IMR-90 (cell line): ENCODE data around the gene KIR3DL3. TPM values are rescaled to one million over a fixed set of nuclear protein-coding genes. Genes with fewer than 3 reads are reported as not detected.

ENCODE experiments used
- ATAC-seq: fragments of 200-7000 bp; cut with Tn5 transposase; 2 replicates; pipeline ENCODE4 v1.9.1; 2020; ENCODE audit warnings: low read depth, mild to moderate bottlenecking, moderate library complexity
- BruUV-seq: library from RNA; stranded (reverse); fragments of 400-500 nt; replicated peaks from 2 replicates; lab custom pipeline; 2021; lab: Mats Ljungman, UMichigan
- CTCF ChIA-PET: fragments of 300-600 bp; formaldehyde crosslinking; extraction: SDS; loops from one replicate; lab custom pipeline; 2021; ENCODE audit warnings: antibody characterized with exemption; lab: Yijun Ruan, JAX
- POLR2A ChIA-PET: fragments of 300-600 bp; sonication (Branson Sonifier 250); formaldehyde crosslinking; loops from one replicate; lab custom pipeline; 2022; ENCODE audit warnings: antibody characterized with exemption; ENCODE audit not compliant: unreplicated experiment; lab: Charles Lee
- DNase-seq: peaks from one replicate; pipeline ENCODE4 v3.0.0; 2013
- H2AFZ ChIP-seq: replicated peaks from 2 replicates; pipeline ENCODE3; 2013; ENCODE audit warnings: low read length, mild to moderate bottlenecking; ENCODE audit not compliant: poor library complexity
- H2AK5ac ChIP-seq: 2 replicates; pipeline ENCODE4 v1.6.1; 2013; ENCODE audit warnings: low read depth, low read length, inconsistent platforms
- H2AK9ac ChIP-seq: replicated peaks from 2 replicates; pipeline ENCODE3; 2013; ENCODE audit warnings: mild to moderate bottlenecking, low read depth, low read length, moderate library complexity; ENCODE audit not compliant: poor library complexity
- H2BK120ac ChIP-seq: 2 replicates; pipeline ENCODE4 v1.6.1; 2013; ENCODE audit warnings: low read depth, low read length, inconsistent platforms
- H2BK15ac ChIP-seq: 3 replicates; pipeline ENCODE4 v1.6.1; 2013; ENCODE audit warnings: low read depth, low read length, inconsistent platforms
- H2BK20ac ChIP-seq: 2 replicates; pipeline ENCODE4 v1.6.1; 2013; ENCODE audit warnings: low read depth, mild to moderate bottlenecking, inconsistent platforms, low read length, moderate library complexity
- H2BK5ac ChIP-seq: 2 replicates; pipeline ENCODE4 v1.6.1; 2013; ENCODE audit warnings: mild to moderate bottlenecking, low read depth, low read length, inconsistent platforms; ENCODE audit not compliant: poor library complexity, severe bottlenecking
- H3K14ac ChIP-seq: replicated peaks from 2 replicates; pipeline ENCODE4 v1.6.1; 2013; ENCODE audit warnings: low read depth, low read length, inconsistent platforms
- H3K18ac ChIP-seq: 2 replicates; pipeline ENCODE4 v1.6.1; 2013; ENCODE audit warnings: low read depth, low read length, control low read depth
- H3K23ac ChIP-seq: 2 replicates; pipeline ENCODE4 v1.6.1; 2013; ENCODE audit warnings: low read depth, low read length, inconsistent platforms
- H3K27ac ChIP-seq: 2 replicates; pipeline ENCODE4 v1.5.1; 2013; ENCODE audit warnings: mild to moderate bottlenecking, control low read depth, low read length; ENCODE audit not compliant: insufficient read depth
- H3K27me3 ChIP-seq: 2 replicates; pipeline ENCODE4 v1.6.1; 2013; ENCODE audit warnings: low read length; ENCODE audit not compliant: control insufficient read depth, insufficient read depth
- H3K36me3 ChIP-seq: 2 replicates; pipeline ENCODE4 v1.6.1; 2013; ENCODE audit warnings: low read length, mixed read lengths; ENCODE audit not compliant: control insufficient read depth, insufficient read depth
- H3K4ac ChIP-seq: 2 replicates; pipeline ENCODE4 v1.6.1; 2013; ENCODE audit warnings: low read depth, low read length, inconsistent platforms
- H3K4me1 ChIP-seq: 2 replicates; pipeline ENCODE4 v1.6.1; 2013; ENCODE audit warnings: low read length, mixed read lengths; ENCODE audit not compliant: control insufficient read depth, insufficient read depth
- H3K4me2 ChIP-seq: 2 replicates; pipeline ENCODE4 v1.6.1; 2013; ENCODE audit warnings: low read depth, mild to moderate bottlenecking, control low read depth, low read length, moderate library complexity
- H3K4me3 ChIP-seq: 2 replicates; pipeline ENCODE4 v1.5.1; 2013; ENCODE audit warnings: low read depth, mild to moderate bottlenecking, control low read depth, low read length, moderate library complexity; ENCODE audit not compliant: insufficient read depth
- H3K56ac ChIP-seq: 2 replicates; pipeline ENCODE4 v1.6.1; 2013; ENCODE audit warnings: low read length, inconsistent platforms; ENCODE audit not compliant: insufficient read depth; ENCODE audit errors: extremely low read depth
- H3K79me1 ChIP-seq, 2 experiments: 2 replicates each; pipeline ENCODE4 v1.6.1; 2013; ENCODE audit warnings: low read length in 2 of 2, inconsistent platforms in 1 of 2, low read depth in 1 of 2
- H3K9ac ChIP-seq: 2 replicates; pipeline ENCODE4 v1.6.1; 2013; ENCODE audit warnings: low read depth, low read length, control low read depth
- H3K9me1 ChIP-seq: 2 replicates; pipeline ENCODE4 v1.6.1; 2013; ENCODE audit warnings: low read length, inconsistent platforms; ENCODE audit not compliant: insufficient read depth
- H3K9me3 ChIP-seq: 2 replicates; pipeline ENCODE4 v1.6.1; 2013; ENCODE audit warnings: low read length; ENCODE audit not compliant: control insufficient read depth, insufficient read depth
- H4K20me1 ChIP-seq: 2 replicates; pipeline ENCODE4 v1.6.1; 2013; ENCODE audit warnings: low read length, inconsistent platforms; ENCODE audit not compliant: insufficient read depth
- H4K5ac ChIP-seq: 2 replicates; pipeline ENCODE4 v1.6.1; 2013; ENCODE audit warnings: mild to moderate bottlenecking, low read depth, low read length, control low read depth
- H4K8ac ChIP-seq, 2 experiments: 2 replicates each; pipeline ENCODE4 v1.6.1; 2013; ENCODE audit warnings: low read depth in 2 of 2, low read length in 2 of 2, control low read depth in 1 of 2, inconsistent platforms in 1 of 2
- H4K91ac ChIP-seq: 2 replicates; pipeline ENCODE4 v1.6.1; 2013; ENCODE audit warnings: low read depth, low read length, inconsistent platforms; ENCODE audit not compliant: insufficient read depth
- CEBPB ChIP-seq: IDR thresholded peaks from 2 replicates; pipeline ENCODE4 v1.6.1; 2012; ENCODE audit warnings: low read depth, low read length, improper control_type of control experiment
- WGBS, 2 experiments: methylation state at CpG; one replicate each; pipeline versions ENCODE4 v1.1.5 to v1.1.7; 2013; ENCODE audit warnings: missing lambda C conversion rate in 2 of 2; ENCODE audit not compliant: insufficient read length in 1 of 2; ENCODE audit errors: extremely low coverage in 2 of 2; 5-methylcytosine and 5-hydroxymethylcytosine counted together
- dilution Hi-C: fragments of 300-500 bp; cut with HindIII; formaldehyde crosslinking; loops from one replicate; pipeline ENCODE4 v1.14.3; 2018; ENCODE audit warnings: low sequenced_read_pairs; ENCODE audit not compliant: unreplicated experiment
- in situ Hi-C: fragments of 300-500 bp; cut with MboI; formaldehyde crosslinking; loops from 3 replicates; pipeline ENCODE4 v1.14.3; 2019; ENCODE audit warnings: low sequenced_read_pairs, inconsistent platforms, mixed read lengths
- intact Hi-C: fragments of 100-400 bp; cut with micrococcal nuclease; formaldehyde crosslinking; loops from 2 replicates; pipeline ENCODE4 v1.10.0; 2022
- polyA plus RNA-seq, 3 experiments: library from polyadenylated mRNA; depleted of rRNA; stranded (reverse); fragments of >200 nt; gene quantifications; 2 replicates each; pipeline ENCODE4 v1.2.3, GENCODE V29; 2012; ENCODE audit warnings: low replicate concordance in 1 of 3
- total RNA-seq: library from RNA; depleted of rRNA; stranded (reverse); fragments of >200 nt; gene quantifications from 2 replicates; pipeline ENCODE4 v1.2.3, GENCODE V29; 2012

KIR3DL3 gene
- total and polyA plus RNA-seq, 2 of the 4 experiments (the other 2 are of a cell fraction), result not detected

DNA sequence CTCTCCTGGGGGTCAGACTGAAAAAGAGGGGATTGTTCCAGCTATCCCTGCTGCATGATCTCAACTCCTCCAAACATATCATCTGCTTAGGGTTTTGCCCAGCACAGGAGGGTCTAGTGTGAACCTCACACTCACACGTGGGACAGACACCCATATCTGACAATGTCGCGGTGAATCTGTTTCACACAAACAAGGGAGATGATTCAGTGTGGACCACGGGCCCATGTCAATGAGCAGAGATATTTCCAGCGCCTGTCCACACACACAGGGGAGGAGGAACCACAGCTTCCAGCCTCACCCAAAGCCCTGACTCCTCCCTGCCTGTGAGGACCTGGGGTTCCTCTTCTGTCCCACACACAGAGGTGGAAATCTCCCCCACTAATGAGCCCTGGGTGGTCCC, 29.6 kb upstream of the KIR3DL3 start:
- no peak overlapping the region for H3K56ac ChIP-seq
- 40% methylated on average over 1 of the region's 5 CpGs; no CpG with 5 or more reads in 1 of the 2 experiments for WGBS, 2 experiments

More for the DNA sequence above, 29.6 kb upstream of the KIR3DL3 start:
- no peak overlapping the region for H3K4me2 ChIP-seq
- no peak overlapping the region for H2BK15ac ChIP-seq
- in situ Hi-C loops (no loop called here), dilution Hi-C loops (no loop called here), intact Hi-C loops (no loop called here)
- no peaks in the 10 kb centered on the region for H3K36me3 ChIP-seq
- no peak overlapping the region for H2BK5ac ChIP-seq
- no peak for DNase-seq
- no peaks in the 10 kb centered on the region for H3K4me1 ChIP-seq
- no peak overlapping the region for H3K27ac ChIP-seq
- POLR2A ChIA-PET, result no interaction called here
- CTCF ChIA-PET, result no interaction called here
- H2BK120ac ChIP-seq, result no peak overlapping the region
- no peak overlapping the region for H2AFZ ChIP-seq
- H3K4ac ChIP-seq, result no peak overlapping the region
- H3K9me3 ChIP-seq, result peaks cover 28% of the 10 kb centered on the region
- H3K27me3 ChIP-seq, result no peaks in the 10 kb centered on the region
- no peak overlapping the region for H2BK20ac ChIP-seq
- H3K23ac ChIP-seq, result no peak overlapping the region
- H3K4me3 ChIP-seq, result no peak overlapping the region
- no peak overlapping the region for H4K8ac ChIP-seq
- no peak overlapping the region for H2AK9ac ChIP-seq
- ATAC-seq, result no peak
- H4K91ac ChIP-seq, result no peak overlapping the region
- no peak for TF ChIP-seq CEBPB
- H2AK5ac ChIP-seq, result no peak overlapping the region
- no peak overlapping the region for H3K9ac ChIP-seq
- no TSS peak for BruUV-seq
- no peaks in the 10 kb centered on the region for H3K9me1 ChIP-seq
- no peaks in the 10 kb centered on the region for H3K79me1 ChIP-seq
- no peak overlapping the region for H3K14ac ChIP-seq
- no peak overlapping the region for H3K18ac ChIP-seq
- H4K5ac ChIP-seq, result no peak overlapping the region
- no peaks in the 10 kb centered on the region for H4K20me1 ChIP-seq
